Tibial nerve (tissue), 4 donors: ENCODE results near the gene MAOA. TPM values are rescaled to one million over a fixed set of nuclear protein-coding genes. Genes with fewer than 3 reads are reported as not detected.

Experiments used
- DNase-seq, 2 donors: peaks; one replicate each; pipeline ENCODE4 v3.0.0-alpha.2; 2019; ENCODE audit warnings: low spot score in 2 of 2
- H3K27ac ChIP-seq, 4 donors: fragments of 200-600 bp; sonication (generic) in 3 of 4; one replicate each; pipeline ENCODE4 v1.5.1; 2017 to 2019; ENCODE audit warnings: mild to moderate bottlenecking in 1 of 4
- H3K27me3 ChIP-seq, 2 donors: fragments of 200-600 bp; sonication (generic) in 1 of 2; one replicate each; pipeline versions ENCODE4 v1.5.1 to v1.6.0; 2017 to 2019
- H3K36me3 ChIP-seq, 3 donors: fragments of 200-600 bp; sonication (generic); one replicate each; pipeline ENCODE4 v1.5.1; 2018 to 2019
- H3K4me1 ChIP-seq, 4 donors: fragments of 200-600 bp; sonication (generic) in 3 of 4; one replicate each; pipeline ENCODE4 v1.5.1; 2017 to 2019
- H3K4me3 ChIP-seq, 4 donors: fragments of 200-600 bp; sonication (generic) in 3 of 4; one replicate each; pipeline ENCODE4 v1.5.1; 2017 to 2019; ENCODE audit warnings: mild to moderate bottlenecking in 1 of 4, moderate library complexity in 1 of 4
- H3K9me3 ChIP-seq, 4 donors: fragments of 200-600 bp; sonication (generic) in 3 of 4; one replicate each; pipeline ENCODE4 v1.5.1; 2017 to 2019
- CTCF ChIP-seq, 5 experiments: fragments of 200-600 bp in 3 of 5; fragments of 450-650 bp in 2 of 5; sonication (generic) in 3 of 5; IDR thresholded peaks; one replicate each; pipeline ENCODE4 v1.5.1; 2016 to 2019; ENCODE audit warnings: antibody characterized with exemption in 5 of 5, mild to moderate bottlenecking in 3 of 5, moderate library complexity in 2 of 5
- EP300 ChIP-seq, 2 donors: sonication (generic); formaldehyde crosslinking; IDR thresholded peaks; one replicate each; pipeline ENCODE4 v1.6.1; 2017; ENCODE audit warnings: antibody characterized with exemption in 2 of 2, mild to moderate bottlenecking in 1 of 2
- POLR2A ChIP-seq, 2 donors: fragments of 450-650 bp; IDR thresholded peaks; one replicate each; pipeline ENCODE4 v1.6.1; 2017; ENCODE audit warnings: antibody characterized with exemption in 2 of 2, mild to moderate bottlenecking in 2 of 2, moderate library complexity in 2 of 2
- WGBS, 2 donors: methylation state at CpG; one replicate each; pipeline ENCODE4 v1.1.5; 2018; 5-methylcytosine and 5-hydroxymethylcytosine counted together
- total RNA-seq, 4 donors: library from RNA; depleted of rRNA; stranded (reverse); fragments of >200 nt; gene quantifications; one replicate each; pipeline ENCODE4 v1.1.0, GENCODE V29; 2016

MAOA gene
- total RNA-seq, 4 donors from 2014 or later: 96.3 to 168 (median 120) TPM

DNA sequence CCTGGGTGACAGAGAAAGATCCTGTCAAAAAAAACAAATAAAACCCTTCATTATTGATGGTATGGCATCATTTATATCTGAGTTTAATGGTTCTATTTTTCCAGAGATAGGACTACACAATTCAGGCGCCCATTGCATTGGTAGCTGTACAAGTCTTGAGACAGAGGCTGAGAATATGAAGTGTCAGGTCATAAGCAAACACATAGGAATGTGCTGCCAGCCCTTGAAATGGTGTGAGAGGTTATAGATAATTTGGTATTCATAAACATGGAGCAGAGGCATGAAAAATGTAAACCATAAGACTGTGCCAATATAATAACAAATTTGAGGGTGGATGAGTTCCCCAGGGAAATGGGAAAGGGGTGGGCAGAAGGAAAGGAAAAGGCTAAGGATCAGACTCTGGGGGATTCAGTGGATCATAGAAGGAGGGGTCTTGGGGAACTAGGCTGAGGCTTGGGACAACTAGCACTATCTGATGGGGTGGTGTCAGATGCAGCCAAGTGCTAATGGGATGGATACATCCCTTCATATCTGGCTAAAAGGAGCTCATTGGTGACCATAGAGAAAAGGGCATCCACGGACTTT lies 50.8 kb downstream of the MAOA start:
- Histone ChIP-seq H3K9me3 (no peaks in the 10 kb centered on the region), H3K4me3 (no peak overlapping the region), H3K36me3 (no peaks in the 10 kb centered on the region), H3K4me1 (peaks cover 0 to 29% (median 0%) of the 10 kb centered on the region in 4 donors), H3K27me3 (peaks cover 0 to 2% of the 10 kb centered on the region in 2 donors), H3K27ac (peak overlapping the region in 1 of 4 donors; percentile 61)
- DNase-seq: no peak
- TF ChIP-seq POLR2A (IDR thresholded peaks at IDR 0.05) (no peak), EP300 (IDR thresholded peaks at IDR 0.05) (no peak), CTCF (IDR thresholded peaks at IDR 0.05) (no peak)
- 69 to 90% methylated on average over 2 of the region's 2 CpGs for WGBS, 2 donors

DNA sequence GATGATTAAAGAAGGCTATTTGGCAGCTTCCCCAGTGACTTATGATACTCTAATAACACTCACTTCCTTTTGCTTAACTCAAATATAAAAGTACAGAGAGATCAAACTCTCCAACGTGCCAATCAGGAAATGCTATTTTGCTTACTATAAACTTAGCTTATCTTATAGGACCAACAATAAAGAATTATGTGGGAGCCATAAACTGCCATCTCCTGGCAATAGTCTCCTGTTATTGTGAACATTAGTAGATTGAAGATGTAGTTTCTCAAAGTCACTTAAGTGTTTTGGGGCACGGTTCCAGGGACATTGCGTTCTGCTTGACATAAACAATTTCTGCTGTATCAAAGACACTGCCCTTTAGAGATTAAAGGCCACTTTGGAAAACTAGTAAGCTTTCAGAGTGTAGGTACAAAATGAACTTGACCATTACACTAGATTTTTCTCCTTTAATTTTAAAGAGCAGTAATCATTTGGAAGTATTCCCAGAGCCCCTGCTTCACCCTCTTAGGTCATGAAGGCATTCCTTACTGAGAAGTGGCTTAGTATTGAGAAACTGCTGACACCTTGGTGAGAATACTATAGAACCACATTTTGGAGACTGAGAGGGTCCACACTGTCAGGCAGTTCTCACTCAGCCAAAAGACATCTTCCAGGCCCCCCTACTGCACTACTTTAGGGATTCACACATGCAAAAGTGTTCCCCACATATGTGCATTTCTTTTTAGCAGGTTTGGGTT lies 51.9 kb downstream of the MAOA start:
- no peak overlapping the region for H3K4me3 ChIP-seq
- no peaks in the 10 kb centered on the region for H3K9me3 ChIP-seq
- 47 to 49% methylated on average over 3 of the region's 3 CpGs for WGBS, 2 donors
- peak overlapping the region in 3 of 4 donors; percentile 56 to 64 (median 61) for H3K27ac ChIP-seq
- no peaks in the 10 kb centered on the region for H3K36me3 ChIP-seq
- H3K27me3 ChIP-seq: peaks cover 0 to 2% of the 10 kb centered on the region in 2 donors
- peaks cover 0 to 20% (median 0%) of the 10 kb centered on the region in 4 donors for H3K4me1 ChIP-seq
- peak; percentile 19 to 59 for DNase-seq
- TF ChIP-seq POLR2A (IDR thresholded peaks at IDR 0.05) (no peak), CTCF (IDR thresholded peaks at IDR 0.05) (no peak), EP300 (IDR thresholded peaks at IDR 0.05) (peak in 1 of 2 donors; percentile 70)

- Histone ChIP-seq H3K27ac (no peak overlapping the region), H3K9me3 (no peaks in the 10 kb centered on the region), H3K4me1 (no peaks in the 10 kb centered on the region), H3K36me3 (no peaks in the 10 kb centered on the region), H3K27me3 (no peaks in the 10 kb centered on the region), H3K4me3 (no peak overlapping the region)
- no peak for DNase-seq
- 82 to 86% methylated on average over 2 of the region's 2 CpGs for WGBS, 2 donors
- TF ChIP-seq CTCF (IDR thresholded peaks at IDR 0.05) (no peak), POLR2A (IDR thresholded peaks at IDR 0.05) (no peak), EP300 (IDR thresholded peaks at IDR 0.05) (no peak)
Measured at GRCh38 chrX:43716144-43716543, 60.0 kb downstream of the MAOA start.

DNA sequence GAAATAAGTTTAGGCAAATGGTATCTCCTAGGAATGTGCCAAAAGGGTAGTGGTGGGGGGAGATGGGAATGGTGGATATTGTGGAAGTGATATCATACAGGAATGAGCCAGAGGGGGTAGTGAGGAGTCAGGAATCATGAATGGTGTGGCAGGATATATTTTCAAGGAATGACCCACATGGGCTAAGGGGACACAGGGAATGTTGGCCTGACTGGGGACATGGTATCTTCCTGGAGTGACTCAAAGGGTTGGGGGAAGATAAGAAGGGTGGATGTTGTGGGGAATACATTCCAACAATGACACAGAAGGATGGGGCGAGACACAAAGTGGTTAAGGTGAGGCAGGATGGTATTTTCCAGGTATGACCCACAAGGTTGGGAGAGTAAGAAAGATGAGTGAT lies 60.6 kb downstream of the MAOA start:
- Histone ChIP-seq H3K27me3 (no peaks in the 10 kb centered on the region), H3K27ac (no peak overlapping the region), H3K36me3 (no peaks in the 10 kb centered on the region), H3K4me1 (no peaks in the 10 kb centered on the region), H3K4me3 (no peak overlapping the region), H3K9me3 (no peaks in the 10 kb centered on the region)
- DNase-seq: no peak
- 74 to 94% methylated on average over 1 of the region's 1 CpG for WGBS, 2 donors
- TF ChIP-seq POLR2A (IDR thresholded peaks at IDR 0.05): no peak
- no peak for TF ChIP-seq EP300 (IDR thresholded peaks at IDR 0.05)

DNA sequence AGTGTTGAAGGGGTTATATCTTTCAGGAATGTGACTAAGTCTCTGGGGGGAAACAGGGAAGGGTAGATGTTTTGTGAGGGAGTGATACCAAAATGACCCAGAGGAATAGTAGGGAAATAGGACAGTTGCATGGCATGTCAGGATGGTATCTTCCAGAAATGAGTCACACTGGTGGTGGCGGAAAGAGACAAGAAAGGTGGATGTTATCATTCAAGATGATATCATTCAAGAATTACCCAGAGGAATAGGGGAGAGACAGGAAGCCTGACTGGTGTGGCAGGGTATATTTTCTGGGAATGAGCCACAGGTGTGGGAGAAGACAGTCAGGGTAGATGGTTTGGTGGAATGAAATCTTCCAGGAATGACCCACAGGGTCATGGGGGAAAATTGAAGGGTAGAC lies 61.1 kb downstream of the MAOA start:
- Histone ChIP-seq H3K27me3 (no peaks in the 10 kb centered on the region), H3K4me3 (no peak overlapping the region), H3K27ac (no peak overlapping the region), H3K36me3 (no peaks in the 10 kb centered on the region), H3K9me3 (no peaks in the 10 kb centered on the region), H3K4me1 (no peaks in the 10 kb centered on the region)
- 96 to 100% methylated on average over 1 of the region's 1 CpG for WGBS, 2 donors
- TF ChIP-seq EP300 (IDR thresholded peaks at IDR 0.05): no peak
- DNase-seq: no peak

GRCh38 chrX:43718081-43718480 lies 62.0 kb downstream of the MAOA start:
- Histone ChIP-seq H3K4me1 (no peaks in the 10 kb centered on the region), H3K9me3 (peaks cover 0 to 5% (median 0%) of the 10 kb centered on the region in 4 donors), H3K4me3 (no peak overlapping the region), H3K27ac (no peak overlapping the region), H3K27me3 (no peaks in the 10 kb centered on the region), H3K36me3 (no peaks in the 10 kb centered on the region)
- TF ChIP-seq POLR2A (IDR thresholded peaks at IDR 0.05) (no peak), EP300 (IDR thresholded peaks at IDR 0.05) (no peak), CTCF (IDR thresholded peaks at IDR 0.05) (no peak)
- 91 to 100% methylated on average over 1 of the region's 1 CpG for WGBS, 2 donors
- no peak for DNase-seq
